Measurements from ENCODE around the gene RPS27.

RPS27 gene

DNA sequence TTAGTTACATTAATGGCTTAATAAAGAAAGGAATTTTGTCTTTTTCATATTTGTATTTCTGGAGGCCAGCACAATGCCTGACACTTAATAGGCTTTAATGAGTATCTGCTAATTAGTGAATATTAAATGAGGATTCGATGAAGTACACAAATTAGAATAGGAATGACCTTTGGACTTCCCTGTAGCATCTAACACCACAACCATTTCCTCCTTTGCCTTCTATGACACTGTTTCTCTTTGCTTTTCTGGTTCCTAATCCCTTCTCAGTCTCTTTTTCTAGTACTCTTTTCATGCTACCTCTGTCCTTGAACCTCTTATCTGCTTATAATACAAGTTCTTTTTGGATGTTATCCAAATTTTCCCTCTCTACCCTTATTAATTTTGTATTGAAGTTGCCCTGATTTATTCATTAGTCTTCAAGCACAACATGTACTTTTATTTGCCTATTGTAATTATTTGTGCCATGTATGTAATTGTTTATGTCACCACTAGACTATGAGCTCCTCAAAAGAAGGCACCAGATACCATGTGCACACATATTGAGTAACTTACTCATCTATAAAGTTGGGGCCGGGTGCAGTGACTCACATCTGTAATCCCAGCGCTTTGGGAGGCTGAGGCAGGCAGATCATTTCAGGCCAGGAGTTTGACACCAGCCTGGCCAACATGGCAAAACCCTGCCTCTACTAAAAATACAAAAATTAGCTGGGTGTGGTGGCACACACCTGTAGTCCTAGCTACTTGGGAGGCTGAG is 23.8 kb downstream of the RPS27 start:
- TF ChIP-seq TAF1 (IDR thresholded peaks at IDR 0.05; ENCODE audit: borderline replicate concordance, insufficient read depth, low read length), result no peak

GRCh38 chr1:154019269-154019668 is 28.7 kb downstream of the RPS27 start:
- no peak for TF ChIP-seq POLR2AphosphoS5 (IDR thresholded peaks at IDR 0.05; ENCODE audit: low read depth, low read length)
- no peak for TF ChIP-seq TAF1 (IDR thresholded peaks at IDR 0.05; ENCODE audit: borderline replicate concordance, insufficient read depth, low read length)
- no peak for TF ChIP-seq FOXP2 (optimal IDR thresholded peaks at IDR 0.05; ENCODE audit: borderline replicate concordance, extremely low read depth, extremely low read length, insufficient read depth)
- TF ChIP-seq, protein P1, sequence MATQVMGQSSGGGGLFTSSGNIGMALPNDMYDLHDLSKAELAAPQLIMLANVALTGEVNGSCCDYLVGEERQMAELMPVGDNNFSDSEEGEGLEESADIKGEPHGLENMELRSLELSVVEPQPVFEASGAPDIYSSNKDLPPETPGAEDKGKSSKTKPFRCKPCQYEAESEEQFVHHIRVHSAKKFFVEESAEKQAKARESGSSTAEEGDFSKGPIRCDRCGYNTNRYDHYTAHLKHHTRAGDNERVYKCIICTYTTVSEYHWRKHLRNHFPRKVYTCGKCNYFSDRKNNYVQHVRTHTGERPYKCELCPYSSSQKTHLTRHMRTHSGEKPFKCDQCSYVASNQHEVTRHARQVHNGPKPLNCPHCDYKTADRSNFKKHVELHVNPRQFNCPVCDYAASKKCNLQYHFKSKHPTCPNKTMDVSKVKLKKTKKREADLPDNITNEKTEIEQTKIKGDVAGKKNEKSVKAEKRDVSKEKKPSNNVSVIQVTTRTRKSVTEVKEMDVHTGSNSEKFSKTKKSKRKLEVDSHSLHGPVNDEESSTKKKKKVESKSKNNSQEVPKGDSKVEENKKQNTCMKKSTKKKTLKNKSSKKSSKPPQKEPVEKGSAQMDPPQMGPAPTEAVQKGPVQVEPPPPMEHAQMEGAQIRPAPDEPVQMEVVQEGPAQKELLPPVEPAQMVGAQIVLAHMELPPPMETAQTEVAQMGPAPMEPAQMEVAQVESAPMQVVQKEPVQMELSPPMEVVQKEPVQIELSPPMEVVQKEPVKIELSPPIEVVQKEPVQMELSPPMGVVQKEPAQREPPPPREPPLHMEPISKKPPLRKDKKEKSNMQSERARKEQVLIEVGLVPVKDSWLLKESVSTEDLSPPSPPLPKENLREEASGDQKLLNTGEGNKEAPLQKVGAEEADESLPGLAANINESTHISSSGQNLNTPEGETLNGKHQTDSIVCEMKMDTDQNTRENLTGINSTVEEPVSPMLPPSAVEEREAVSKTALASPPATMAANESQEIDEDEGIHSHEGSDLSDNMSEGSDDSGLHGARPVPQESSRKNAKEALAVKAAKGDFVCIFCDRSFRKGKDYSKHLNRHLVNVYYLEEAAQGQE (IDR thresholded peaks at IDR 0.05; ENCODE audit: insufficient read depth in 1 of 2, low read depth in 2 of 2, low read length in 2 of 2), result no peak
- no peak for TF ChIP-seq SIN3A (IDR thresholded peaks at IDR 0.05; ENCODE audit: borderline replicate concordance, insufficient read depth, low read length)

DNA sequence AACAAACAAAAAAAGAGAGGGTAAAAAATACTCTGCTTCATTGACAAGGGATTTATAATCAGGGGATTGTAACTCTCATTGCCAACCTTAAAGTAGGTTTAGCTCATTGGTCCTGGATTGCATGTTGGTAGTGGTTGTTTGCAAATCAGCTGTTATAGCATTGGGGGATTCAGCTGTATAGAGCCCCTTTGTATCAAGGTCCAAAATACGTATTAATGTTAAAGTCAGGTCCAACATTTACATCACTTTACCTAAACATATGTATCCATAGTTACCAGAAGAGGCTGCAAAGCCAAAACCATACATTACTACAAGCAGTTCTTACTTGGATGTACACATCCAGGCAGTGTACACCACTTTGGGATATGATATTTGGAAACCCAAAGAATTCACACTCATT is 29.4 kb downstream of the RPS27 start:
- no peak for TF ChIP-seq TAF1 (IDR thresholded peaks at IDR 0.05; ENCODE audit: borderline replicate concordance, insufficient read depth, low read length)
- TF ChIP-seq FOXP2 (optimal IDR thresholded peaks at IDR 0.05; ENCODE audit: borderline replicate concordance, extremely low read depth, extremely low read length, insufficient read depth), result no peak
- TF ChIP-seq, protein P1 (IDR thresholded peaks at IDR 0.05; ENCODE audit: insufficient read depth in 1 of 2, low read depth in 2 of 2, low read length in 2 of 2), result no peak
- no peak for TF ChIP-seq POLR2AphosphoS5 (IDR thresholded peaks at IDR 0.05; ENCODE audit: low read depth, low read length)
- TF ChIP-seq SIN3A (IDR thresholded peaks at IDR 0.05; ENCODE audit: borderline replicate concordance, insufficient read depth, low read length), result no peak

Measured in PFSK-1 (cell line).